CD4-positive, alpha-beta T cell treated with Interleukin-17A for 4 hours (primary cell): ENCODE data around the gene ZNF789.

Experiments
- DNase-seq: peaks from one replicate; pipeline ENCODE4 v3.0.0-alpha.2; 2020; ENCODE audit warnings: mixed read lengths

Gene ZNF789

DNA sequence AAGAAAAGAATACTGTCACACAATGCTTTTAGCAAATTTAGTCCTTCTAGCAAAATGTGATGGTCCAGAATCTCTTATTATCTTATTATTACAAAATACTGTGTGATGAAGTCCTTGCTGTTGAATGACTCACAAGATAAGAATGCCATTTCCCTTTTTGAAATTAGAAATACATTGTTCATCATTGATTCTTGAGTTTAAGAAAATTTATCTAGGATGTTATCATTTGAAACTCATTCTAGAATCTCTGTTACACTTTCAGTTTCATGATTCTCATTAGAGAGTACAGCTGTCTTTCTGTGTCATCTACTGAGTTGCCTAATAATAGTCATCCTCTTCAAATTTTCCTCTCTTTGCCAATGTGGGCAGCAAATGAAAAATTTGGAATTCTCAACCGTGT lies 41.4 kb downstream of the ZNF789 start:
- no peak for DNase-seq

GRCh38 chr7:99521399-99521798 lies 48.7 kb downstream of the ZNF789 start:
- DNase-seq: no peak

GRCh38 chr7:99525713-99526440 lies 53.2 kb downstream of the ZNF789 start:
- DNase-seq: peak; percentile 49

GRCh38 chr7:99531354-99531765 lies 58.7 kb downstream of the ZNF789 start:
- DNase-seq: no peak

DNA sequence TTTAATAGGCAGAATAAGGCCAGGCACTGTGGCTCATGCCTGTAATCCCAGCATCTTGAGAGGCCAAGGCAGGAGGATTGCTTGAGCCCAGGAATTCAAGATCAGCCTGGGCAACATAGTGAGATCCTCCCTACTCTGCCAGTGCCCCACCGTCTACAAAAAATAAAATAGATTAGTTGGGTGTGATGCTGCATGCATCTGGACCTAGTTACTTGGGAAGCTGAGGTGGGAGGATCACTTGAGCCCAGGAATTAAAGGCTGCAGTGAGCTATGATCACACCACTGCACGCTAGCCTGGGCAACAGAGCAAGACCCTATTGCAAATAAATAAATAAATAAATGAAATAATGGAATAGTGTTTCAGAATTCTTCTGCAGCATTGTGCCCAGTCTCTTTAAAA lies 63.0 kb downstream of the ZNF789 start:
- no peak for DNase-seq
